H1 (cell line): Measurements from ENCODE around the gene ACTN3. TPM values are rescaled to one million over a fixed set of nuclear protein-coding genes. Genes with fewer than 3 reads are reported as not detected.

Experiments used
- GABPA ChIP-seq: IDR thresholded peaks from 2 replicates; pipeline ENCODE4 v1.6.1; 2011; ENCODE audit warnings: mild to moderate bottlenecking, low read length, moderate library complexity, borderline replicate concordance; ENCODE audit not compliant: insufficient read depth
- KDM4A ChIP-seq: IDR thresholded peaks from one replicate; pipeline ENCODE4 v1.7.1; 2012; ENCODE audit warnings: low read depth, mild to moderate bottlenecking, moderate library complexity, low read length, inconsistent platforms; ENCODE audit not compliant: severe bottlenecking
- RAD21 ChIP-seq, 2 experiments: IDR thresholded peaks in 1 of 2; conservative IDR thresholded peaks in 1 of 2; 2 replicates each; pipeline ENCODE4 v1.6.1; 2011; ENCODE audit warnings: low read depth in 2 of 2, low read length in 2 of 2, improper control_type of control experiment in 1 of 2, inconsistent platforms in 1 of 2, mild to moderate bottlenecking in 1 of 2, moderate library complexity in 1 of 2
- RBBP5 ChIP-seq: IDR thresholded peaks from 2 replicates; pipeline ENCODE4 v1.7.1; 2012; ENCODE audit warnings: low read depth, mild to moderate bottlenecking, inconsistent platforms, low read length, moderate library complexity, borderline replicate concordance
- YY1 ChIP-seq: IDR thresholded peaks from 2 replicates; pipeline ENCODE4 v1.6.1; 2011; ENCODE audit warnings: low read depth, mild to moderate bottlenecking, low read length
- polyA plus RNA-seq, 7 experiments: library from polyadenylated mRNA; depleted of rRNA in 3 of 7; stranded (reverse) in 5 of 7; unstranded in 2 of 7; fragments of >200 nt in 5 of 7; fragments of 200-250 nt in 2 of 7; gene quantifications; 1 replicate in 5 of 7; 2 replicates in 1 of 7; 4 replicates in 1 of 7; pipeline versions ENCODE4 v1.2.1 to v1.2.3, GENCODE V29; 2011 to 2013; ENCODE audit warnings: missing spikeins in 2 of 7, mixed read lengths in 2 of 7
- total RNA-seq: library from RNA; stranded (reverse); fragmentation: NEBNext Ultra II Directional; extraction: Animal tissue kit (Norgen Biotek cat#: 25700); gene quantifications from 2 replicates; pipeline ENCODE4 v1.2.1, GENCODE V29; 2021

ACTN3 gene
- total and polyA plus RNA-seq, 2 of the 8 experiments (the other 6 are each of a cell fraction or from before 2014, with no cell fraction given), result 30.8 to 36.7 TPM

GRCh38 chr11:66548041-66548440 lies 1.3 kb downstream of the ACTN3 start (continued):
- TF ChIP-seq RAD21 (IDR thresholded peaks at IDR 0.05 in 1 of 2, conservative IDR thresholded peaks at IDR 0.05 in 1 of 2; ENCODE audit: low read depth in 2 of 2, low read length in 2 of 2) (no peak), YY1 (no peak), KDM4A (no peak), RBBP5 (no peak), GABPA (no peak)
- TF ChIP-seq, all 59 proteins: peak for 0
